GM12878 (cell line): ENCODE results near the gene AKAP13. TPM values are rescaled to one million over a fixed set of nuclear protein-coding genes. Genes with fewer than 3 reads are reported as not detected.

Experiments
- ATAC-seq: fragments of 200-7000 bp; cut with Tn5 transposase; 3 replicates; pipeline ENCODE4 v1.9.1; 2020; ENCODE audit warnings: mild to moderate bottlenecking, moderate library complexity
- BruUV-seq: library from RNA; stranded (reverse); fragments of 400-500 nt; replicated peaks from 2 replicates; lab custom pipeline; 2021; lab: Mats Ljungman, UMichigan
- CTCF ChIA-PET: fragments of 300-600 bp; sonication (Branson Sonifier 250); formaldehyde crosslinking; extraction: SDS; loops from one replicate; lab custom pipeline; 2021; ENCODE audit warnings: inconsistent platforms; lab: Yijun Ruan, JAX
- POLR2A ChIA-PET: fragments of 350-600 bp; formaldehyde crosslinking; extraction: SDS; loops from one replicate; lab custom pipeline; 2021; ENCODE audit warnings: inconsistent platforms; lab: Charles Lee
- RAD21 ChIA-PET: fragments of 300-600 bp; sonication (Branson Sonifier 250); formaldehyde crosslinking; loops from one replicate; lab custom pipeline; 2023; ENCODE audit warnings: antibody characterized with exemption; ENCODE audit not compliant: unreplicated experiment; lab: Charles Lee
- SMC1A ChIA-PET: fragments of 300-600 bp; sonication (Branson Sonifier 250); formaldehyde crosslinking; loops from one replicate; lab custom pipeline; 2023; ENCODE audit not compliant: unreplicated experiment, uncharacterized antibody; lab: Charles Lee
- DNase-seq: peaks from one replicate; pipeline ENCODE4 v3.0.0-alpha.2; 2011; ENCODE audit warnings: low read depth, low spot score
- FAIRE-seq: peaks from 3 replicates; lab custom pipeline; 2011; peaks lifted over from hg19 to GRCh38; lab: Jason Lieb, UNC
- H2AFZ ChIP-seq: 2 replicates; pipeline ENCODE4 v1.6.0; 2011; ENCODE audit warnings: low read depth, low read length, control low read depth; ENCODE audit not compliant: control insufficient read depth
- H3K27ac ChIP-seq: 2 replicates; pipeline ENCODE4 v1.5.1; 2011; ENCODE audit warnings: control low read depth; ENCODE audit not compliant: control insufficient read depth, insufficient read depth
- H3K27me3 ChIP-seq, 2 experiments: replicated peaks in 1 of 2; 2 replicates each; pipeline versions ENCODE4 v1.6.0 to v1.6.1; 2011; ENCODE audit warnings: low read length in 1 of 2; ENCODE audit not compliant: control insufficient read depth in 2 of 2, insufficient read depth in 2 of 2
- H3K36me3 ChIP-seq, 2 experiments: 2 replicates each; pipeline ENCODE4 v1.5.1; 2011; ENCODE audit warnings: low read length in 1 of 2; ENCODE audit not compliant: control insufficient read depth in 2 of 2, insufficient read depth in 2 of 2
- H3K4me1 ChIP-seq: 2 replicates; pipeline ENCODE4 v1.6.1; 2011; ENCODE audit warnings: mild to moderate bottlenecking, low read length, moderate library complexity, mixed read lengths; ENCODE audit not compliant: control insufficient read depth, insufficient read depth
- H3K4me2 ChIP-seq: 2 replicates; pipeline ENCODE4 v1.6.0; 2011; ENCODE audit warnings: control low read depth; ENCODE audit not compliant: control insufficient read depth, insufficient read depth
- H3K4me3 ChIP-seq: fragments of 200-600 bp; sonication (generic); 2 replicates; pipeline ENCODE4 v1.5.1; 2016
- H3K79me2 ChIP-seq: 2 replicates; pipeline ENCODE4 v1.6.0; 2011; ENCODE audit warnings: low read length; ENCODE audit not compliant: control insufficient read depth, insufficient read depth
- H3K9ac ChIP-seq: 2 replicates; pipeline ENCODE4 v1.8.0; 2011; ENCODE audit warnings: low read length, control low read depth, mixed read lengths; ENCODE audit not compliant: control insufficient read depth, insufficient read depth
- H3K9me3 ChIP-seq: replicated peaks from 3 replicates; pipeline ENCODE4 v1.5.1; 2011; ENCODE audit warnings: mild to moderate bottlenecking, low read length; ENCODE audit not compliant: control insufficient read depth, insufficient read depth
- H4K20me1 ChIP-seq: 2 replicates; pipeline ENCODE4 v1.6.0; 2011; ENCODE audit not compliant: control insufficient read depth, insufficient read depth
- ATF3 ChIP-seq: IDR thresholded peaks from 2 replicates; pipeline ENCODE4 v1.6.1; 2011; ENCODE audit warnings: low read depth, mild to moderate bottlenecking, low read length, moderate library complexity, borderline replicate concordance; ENCODE audit errors: extremely low read depth
- ATF7 ChIP-seq: fragments of 450-650 bp; IDR thresholded peaks from 2 replicates; pipeline ENCODE4 v1.6.1; 2016; ENCODE audit warnings: low read depth, mild to moderate bottlenecking
- BACH1 ChIP-seq: fragments of 450-650 bp; IDR thresholded peaks from 2 replicates; pipeline ENCODE4 v1.6.1; 2017; ENCODE audit warnings: mild to moderate bottlenecking, borderline replicate concordance
- CHD2 ChIP-seq: IDR thresholded peaks from 2 replicates; pipeline ENCODE4 v1.6.1; 2011; ENCODE audit warnings: low read depth, low read length, improper control_type of control experiment, borderline replicate concordance
- FOXK2 ChIP-seq: fragments of 450-650 bp; IDR thresholded peaks from 2 replicates; pipeline ENCODE4 v1.6.1; 2017; ENCODE audit warnings: mild to moderate bottlenecking, moderate library complexity
- FOXM1 ChIP-seq: IDR thresholded peaks from 2 replicates; pipeline ENCODE4 v1.6.1; 2012; ENCODE audit warnings: low read depth, mild to moderate bottlenecking, inconsistent platforms, low read length, moderate library complexity
- IRF4 ChIP-seq: IDR thresholded peaks from 2 replicates; pipeline ENCODE4 v1.6.1; 2011; ENCODE audit warnings: low read depth, low read length
- JUNB ChIP-seq: IDR thresholded peaks from 2 replicates; pipeline ENCODE4 v1.6.1; 2016; ENCODE audit warnings: antibody characterized with exemption, mild to moderate bottlenecking
- NKRF ChIP-seq: fragments of 450-650 bp; conservative IDR thresholded peaks from 2 replicates; pipeline ENCODE4 v1.6.1; 2017; ENCODE audit warnings: mild to moderate bottlenecking, moderate library complexity
- NR2F1 ChIP-seq: fragments of 450-650 bp; conservative IDR thresholded peaks from 2 replicates; pipeline ENCODE4 v1.6.1; 2017; ENCODE audit warnings: mild to moderate bottlenecking
- RAD51 ChIP-seq: fragments of 450-650 bp; IDR thresholded peaks from 2 replicates; pipeline ENCODE4 v1.6.1; 2016; ENCODE audit warnings: moderate library complexity, mild to moderate bottlenecking, inconsistent platforms
- RELA ChIP-seq: fragments of 450-650 bp; IDR thresholded peaks from 2 replicates; pipeline ENCODE4 v1.8.0; 2014; ENCODE audit warnings: borderline replicate concordance; ENCODE audit not compliant: partially characterized antibody
- SIX5 ChIP-seq: IDR thresholded peaks from 2 replicates; pipeline ENCODE4 v1.6.1; 2011; ENCODE audit warnings: mild to moderate bottlenecking, low read depth, low read length, moderate library complexity; ENCODE audit not compliant: severe bottlenecking
- SMARCA5 ChIP-seq: fragments of 450-650 bp; IDR thresholded peaks from 2 replicates; pipeline ENCODE4 v1.6.1; 2017; ENCODE audit warnings: mild to moderate bottlenecking
- WRNIP1 ChIP-seq: IDR thresholded peaks from 2 replicates; pipeline ENCODE4 v1.6.1; 2011; ENCODE audit warnings: low read depth, low read length, improper control_type of control experiment, borderline replicate concordance
- ZBTB11 ChIP-seq: fragments of 450-650 bp; formaldehyde crosslinking; IDR thresholded peaks from 2 replicates; pipeline ENCODE4 v1.5.0; 2022; ENCODE audit warnings: mild to moderate bottlenecking, missing genetic modification characterization
- WGBS: methylation state at CpG from one replicate; pipeline ENCODE4 v1.1.6; 2016; ENCODE audit warnings: low lambda C conversion rate; ENCODE audit not compliant: insufficient replicate concordance, insufficient coverage; ENCODE audit errors: missing lambda C conversion rate; 5-methylcytosine and 5-hydroxymethylcytosine counted together
- in situ Hi-C: fragments of 300-500 bp; cut with MboI; formaldehyde crosslinking; loops from 9 replicates; pipeline ENCODE4 v1.14.3; 2018; ENCODE audit warnings: mixed read lengths
- intact Hi-C: fragments of 100-400 bp; cut with micrococcal nuclease; formaldehyde crosslinking; loops from one replicate; pipeline ENCODE4 v1.14.2; 2022; ENCODE audit not compliant: unreplicated experiment
- polyA plus RNA-seq, 11 experiments: library from polyadenylated mRNA; depleted of rRNA in 4 of 11; unstranded in 6 of 11; stranded (reverse) in 5 of 11; fragments of >200 nt; fragmentation: Nextera tagmentation in 4 of 11; fragmentation: Illumina TruSeq in 1 of 11; extraction: Ambion mirVana in 4 of 11; extraction: Trizol in 1 of 11; gene quantifications; 1 replicate in 1 of 11; 2 replicates in 10 of 11; pipeline versions ENCODE4 v1.2.1 to v1.2.3, GENCODE V29; 2011 to 2016; ENCODE audit warnings: inconsistent platforms in 2 of 11, missing spikeins in 2 of 11, low read depth in 1 of 11
- total RNA-seq, 4 experiments: library from RNA; depleted of rRNA in 3 of 4; stranded (reverse); fragments of >200 nt in 3 of 4; fragmentation: Illumina TruSeq in 1 of 4; extraction: Trizol in 1 of 4; gene quantifications; 2 replicates each; pipeline versions ENCODE4 v1.2.1 to v1.2.3, GENCODE V29; 2013 to 2021
- TF ChIP-seq, protein P1 (sequence below): fragments of 450-650 bp; IDR thresholded peaks from 2 replicates; pipeline ENCODE4 v1.6.1; 2018; ENCODE audit warnings: mild to moderate bottlenecking, low read depth, moderate library complexity; ENCODE audit not compliant: partially characterized antibody

The AKAP13 gene
- total and polyA plus RNA-seq, 10 of the 15 experiments (the other 5 are each of a cell fraction or from before 2014, with no cell fraction given), result 14.4 to 74.9 (median 55.1) TPM

- ChIA-PET SMC1A (interaction anchor here (1.0 to 6.5 kb wide), 5 partner anchors 7 to 83 kb away, joined by 3 to 55 read pairs (median 7); no protein-coding TSS in a partner anchor), RAD21 (interaction anchor here (3.0 to 4.0 kb wide), 2 partner anchors 15 to 23 kb away, joined by 12 to 18 read pairs; no protein-coding TSS in a partner anchor), CTCF (interaction anchor here (2.4 kb wide), 1 partner anchor 15 kb away, joined by 15 read pairs; no protein-coding TSS in a partner anchor), POLR2A (interaction anchor here (1.1 kb wide), 1 partner anchor 8 kb away, joined by 4 read pairs; no protein-coding TSS in a partner anchor)
- no peak for DNase-seq
- no peak overlapping the region for H3K4me3 ChIP-seq
- no peak overlapping the region for H3K27ac ChIP-seq
- H2AFZ ChIP-seq, result no peak overlapping the region
- WGBS, result 97% methylated on average over 4 of the region's 4 CpGs
- no TSS peak for BruUV-seq
- H3K4me1 ChIP-seq, result peaks cover 18% of the 10 kb centered on the region
- no peaks in the 10 kb centered on the region for H3K36me3 ChIP-seq
- 0 out of 2 replicates have a peak, but pooled peaks cover 4% of the 10 kb centered on the region for H4K20me1 ChIP-seq
- no peaks in the 10 kb centered on the region for H3K27me3 ChIP-seq
- peaks cover 82% of the 10 kb centered on the region for H3K79me2 ChIP-seq
- H3K9me3 ChIP-seq, result no peaks in the 10 kb centered on the region
- FAIRE-seq, result no peak
- intact Hi-C loops (loop anchor here (10.0 kb wide), 1 partner anchor 305 kb away; no protein-coding TSS in a partner anchor), in situ Hi-C loops (no loop called here)
- no peak for ATAC-seq
- H3K4me2 ChIP-seq, result no peak overlapping the region
- H3K9ac ChIP-seq, result no peak overlapping the region
- TF ChIP-seq BACH1 (no peak), NKRF (no peak), FOXM1 (no peak), IRF4 (no peak), ZBTB11 (CRISPR knock-in tag) (no peak), RELA (no peak), RAD51 (no peak), JUNB (no peak), ATF3 (no peak), CHD2 (no peak), ATF7 (no peak), SIX5 (no peak), SMARCA5 (no peak), NR2F1 (no peak), FOXK2 (no peak), WRNIP1 (no peak)
- TF ChIP-seq, protein P1, sequence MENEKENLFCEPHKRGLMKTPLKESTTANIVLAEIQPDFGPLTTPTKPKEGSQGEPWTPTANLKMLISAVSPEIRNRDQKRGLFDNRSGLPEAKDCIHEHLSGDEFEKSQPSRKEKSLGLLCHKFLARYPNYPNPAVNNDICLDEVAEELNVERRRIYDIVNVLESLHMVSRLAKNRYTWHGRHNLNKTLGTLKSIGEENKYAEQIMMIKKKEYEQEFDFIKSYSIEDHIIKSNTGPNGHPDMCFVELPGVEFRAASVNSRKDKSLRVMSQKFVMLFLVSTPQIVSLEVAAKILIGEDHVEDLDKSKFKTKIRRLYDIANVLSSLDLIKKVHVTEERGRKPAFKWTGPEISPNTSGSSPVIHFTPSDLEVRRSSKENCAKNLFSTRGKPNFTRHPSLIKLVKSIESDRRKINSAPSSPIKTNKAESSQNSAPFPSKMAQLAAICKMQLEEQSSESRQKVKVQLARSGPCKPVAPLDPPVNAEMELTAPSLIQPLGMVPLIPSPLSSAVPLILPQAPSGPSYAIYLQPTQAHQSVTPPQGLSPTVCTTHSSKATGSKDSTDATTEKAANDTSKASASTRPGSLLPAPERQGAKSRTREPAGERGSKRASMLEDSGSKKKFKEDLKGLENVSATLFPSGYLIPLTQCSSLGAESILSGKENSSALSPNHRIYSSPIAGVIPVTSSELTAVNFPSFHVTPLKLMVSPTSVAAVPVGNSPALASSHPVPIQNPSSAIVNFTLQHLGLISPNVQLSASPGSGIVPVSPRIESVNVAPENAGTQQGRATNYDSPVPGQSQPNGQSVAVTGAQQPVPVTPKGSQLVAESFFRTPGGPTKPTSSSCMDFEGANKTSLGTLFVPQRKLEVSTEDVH, result no peak
Observed at GRCh38 chr15:85389772-85390171, 9.4 kb downstream of the AKAP13 start.
